K562 (cell line): Measurements from ENCODE around the gene SMG7. TPM values are rescaled to one million over a fixed set of nuclear protein-coding genes. Genes with fewer than 3 reads are reported as not detected.
A peak's percentile ranks its signal among the peaks of the same experiment; 100 is the strongest.

Source experiments
- ATAC-seq: fragments of 200-7000 bp; cut with Tn5 transposase; 3 replicates; pipeline ENCODE4 v1.9.1; 2020; ENCODE audit warnings: moderate library complexity
- BruUV-seq: library from RNA; stranded (reverse); fragments of 400-500 nt; replicated peaks from 2 replicates; lab custom pipeline; 2021; lab: Mats Ljungman, UMichigan
- CTCF ChIA-PET: fragments of 300-600 bp; formaldehyde crosslinking; extraction: SDS; loops from one replicate; lab custom pipeline; 2021; ENCODE audit warnings: low intra/inter-chr PET ratio; lab: Yijun Ruan, JAX
- POLR2A ChIA-PET: fragments of 300-600, 350-650 bp; sonication (Branson Sonifier 250); formaldehyde crosslinking; extraction: SDS; loops from one replicate; lab custom pipeline; 2021; ENCODE audit warnings: antibody characterized with exemption, inconsistent platforms; lab: Yijun Ruan, JAX
- DNase-seq, 4 experiments: peaks; one replicate each; pipeline versions ENCODE4 v3.0.0 to v3.0.0-alpha.2; 2011 to 2018; ENCODE audit warnings: low spot score in 3 of 4, mixed read lengths in 3 of 4; ENCODE audit errors: extremely low read depth in 1 of 4
- FAIRE-seq: peaks from 2 replicates; lab custom pipeline; 2011; peaks lifted over from hg19 to GRCh38; lab: Jason Lieb, UNC
- H2AFZ ChIP-seq: 2 replicates; pipeline ENCODE4 v1.6.0; 2011; ENCODE audit warnings: low read depth, low read length, control low read depth, inconsistent platforms
- H3K27ac ChIP-seq: fragments of 200-600 bp; 3 replicates; pipeline ENCODE4 v1.8.0; 2011; ENCODE audit warnings: low read depth, mild to moderate bottlenecking, control low read depth, inconsistent platforms, low read length, moderate library complexity, mixed read lengths; ENCODE audit errors: extremely low read depth
- H3K27me3 ChIP-seq, 2 experiments: fragments of 300-600 bp in 1 of 2; 2 replicates in 1 of 2; 3 replicates in 1 of 2; pipeline versions ENCODE4 v1.6.0 to v1.8.0; 2011; ENCODE audit warnings: inconsistent platforms in 2 of 2, low read length in 2 of 2, mild to moderate bottlenecking in 1 of 2, mixed read lengths in 1 of 2, moderate library complexity in 1 of 2; ENCODE audit not compliant: control insufficient read depth in 2 of 2, insufficient read depth in 2 of 2
- H3K36me3 ChIP-seq: fragments of 300-600 bp; 3 replicates; pipeline ENCODE4 v1.8.0; 2011; ENCODE audit warnings: mild to moderate bottlenecking, low read length, inconsistent platforms; ENCODE audit not compliant: control insufficient read depth, insufficient read depth
- H3K4me1 ChIP-seq, 2 experiments: fragments of 200-600 bp in 1 of 2; replicated peaks in 1 of 2; 2 replicates in 1 of 2; 3 replicates in 1 of 2; pipeline versions ENCODE4 v1.5.1 to v1.8.0; 2011; ENCODE audit warnings: inconsistent platforms in 2 of 2, low read length in 2 of 2, mild to moderate bottlenecking in 1 of 2, mixed read lengths in 1 of 2, moderate library complexity in 1 of 2; ENCODE audit not compliant: control insufficient read depth in 2 of 2, insufficient read depth in 2 of 2
- H3K4me2 ChIP-seq: 2 replicates; pipeline ENCODE4 v1.6.1; 2011; ENCODE audit warnings: low read length, control low read depth, inconsistent platforms, mixed read lengths; ENCODE audit not compliant: insufficient read depth
- H3K4me3 ChIP-seq: fragments of 200-600 bp; sonication (generic), shearing (Covaris generic); 2 replicates; pipeline ENCODE4 v1.5.1; 2016; ENCODE audit warnings: control low read depth, inconsistent platforms
- H3K79me2 ChIP-seq: fragments of 200-600 bp; 3 replicates; pipeline ENCODE4 v1.8.0; 2011; ENCODE audit warnings: low read length, inconsistent platforms; ENCODE audit not compliant: control insufficient read depth, insufficient read depth
- H3K9ac ChIP-seq, 2 experiments: 2 replicates each; pipeline versions ENCODE4 v1.6.0 to v1.6.1; 2011; ENCODE audit warnings: low read depth in 2 of 2, low read length in 2 of 2, control low read depth in 1 of 2, inconsistent platforms in 1 of 2, mild to moderate bottlenecking in 1 of 2, mixed read lengths in 1 of 2; ENCODE audit not compliant: insufficient read depth in 1 of 2
- H3K9me1 ChIP-seq: one replicate; pipeline ENCODE4 v1.6.0; 2011; ENCODE audit warnings: inconsistent platforms, mild to moderate bottlenecking, low read length, moderate library complexity; ENCODE audit not compliant: control insufficient read depth, insufficient read depth
- H3K9me3 ChIP-seq: replicated peaks from 2 replicates; pipeline ENCODE4 v1.5.1; 2011; ENCODE audit warnings: low read depth, low read length, inconsistent platforms; ENCODE audit not compliant: control insufficient read depth, insufficient read depth
- H4K20me1 ChIP-seq: replicated peaks from 2 replicates; pipeline ENCODE4 v1.6.1; 2011; ENCODE audit warnings: low read length, inconsistent platforms, mixed read lengths; ENCODE audit not compliant: control insufficient read depth, insufficient read depth
- ARNT ChIP-seq, 2 experiments: fragments of 450-650 bp; IDR thresholded peaks; 2 replicates each; pipeline ENCODE4 v1.6.1; 2016; ENCODE audit warnings: mild to moderate bottlenecking in 1 of 2
- BHLHE40 ChIP-seq: IDR thresholded peaks from 2 replicates; pipeline ENCODE4 v1.6.1; 2011; ENCODE audit warnings: low read length, improper control_type of control experiment
- CBX3 ChIP-seq, 2 experiments: IDR thresholded peaks; 1 replicate in 1 of 2; 2 replicates in 1 of 2; pipeline ENCODE4 v1.6.1; 2012; ENCODE audit warnings: inconsistent platforms in 2 of 2, low read length in 2 of 2, borderline replicate concordance in 1 of 2, control low read depth in 1 of 2
- DACH1 ChIP-seq: fragments of 450-650 bp; IDR thresholded peaks from 2 replicates; pipeline ENCODE4 v1.6.1; 2018; ENCODE audit not compliant: partially characterized antibody
- EP400 ChIP-seq: fragments of 450-650 bp; IDR thresholded peaks from 2 replicates; pipeline ENCODE4 v1.6.1; 2017; ENCODE audit warnings: antibody characterized with exemption, mild to moderate bottlenecking, moderate library complexity
- ESRRA ChIP-seq: fragments of 450-650 bp; IDR thresholded peaks from 2 replicates; pipeline ENCODE4 v1.6.1; 2014; ENCODE audit warnings: low read depth, mild to moderate bottlenecking, moderate library complexity, borderline replicate concordance
- KDM4B ChIP-seq, 2 experiments: fragments of 450-650 bp in 1 of 2; sonication (generic) in 1 of 2; IDR thresholded peaks; 2 replicates each; pipeline ENCODE4 v1.6.1; 2016 to 2017; ENCODE audit warnings: borderline replicate concordance in 2 of 2, antibody characterized with exemption in 1 of 2, low read depth in 1 of 2, mild to moderate bottlenecking in 1 of 2
- NFE2L1 ChIP-seq: fragments of 450-650 bp; IDR thresholded peaks from 2 replicates; pipeline ENCODE4 v1.6.1; 2016; ENCODE audit warnings: missing genetic modification characterization, low read depth, mild to moderate bottlenecking, missing compliant biosample characterization, moderate library complexity, borderline replicate concordance
- RFX1 ChIP-seq: fragments of 450-650 bp; IDR thresholded peaks from 2 replicates; pipeline ENCODE4 v1.6.1; 2016; ENCODE audit warnings: mild to moderate bottlenecking, moderate library complexity
- SMAD2 ChIP-seq: fragments of 150-350 bp; IDR thresholded peaks from 2 replicates; pipeline ENCODE4 v1.6.1; 2014; ENCODE audit warnings: low read depth, mild to moderate bottlenecking, low read length
- ZNF124 ChIP-seq: sonication (generic); formaldehyde crosslinking; IDR thresholded peaks from 2 replicates; pipeline ENCODE4 v1.8.1; 2022; ENCODE audit warnings: missing genetic modification reagents
- WGBS: fragments of 100-300 bp; shearing (Covaris generic); methylation state at CpG from one replicate; pipeline ENCODE4 v1.1.6; 2016; ENCODE audit warnings: low coverage, mixed read lengths; ENCODE audit not compliant: insufficient coverage; ENCODE audit errors: missing lambda C conversion rate; 5-methylcytosine and 5-hydroxymethylcytosine counted together
- in situ Hi-C: fragments of 300-500 bp; cut with MboI; formaldehyde crosslinking; loops from 4 replicates; pipeline ENCODE4 v1.15.0; 2018; ENCODE audit warnings: inconsistent platforms, mixed read lengths
- intact Hi-C: fragments of 100-400 bp; cut with micrococcal nuclease; formaldehyde crosslinking; loops from 2 replicates; pipeline ENCODE4 v1.14.2; 2022
- polyA plus RNA-seq, 8 experiments: library from polyadenylated mRNA; depleted of rRNA in 4 of 8; stranded (reverse) in 5 of 8; unstranded in 3 of 8; fragments of >200 nt; fragmentation: Nextera tagmentation in 2 of 8; fragmentation: Illumina TruSeq in 1 of 8; extraction: Ambion mirVana in 2 of 8; extraction: Trizol in 1 of 8; gene quantifications; 2 replicates each; pipeline versions ENCODE4 v1.2.1 to v1.2.3, GENCODE V29; 2011 to 2014; ENCODE audit warnings: inconsistent platforms in 1 of 8, missing spikeins in 1 of 8
- total RNA-seq, 7 experiments: library from RNA; depleted of rRNA in 6 of 7; stranded (reverse); fragments of >200 nt in 6 of 7; fragmentation: Illumina TruSeq in 2 of 7; extraction: Trizol in 2 of 7; gene quantifications; 2 replicates each; pipeline versions ENCODE4 v1.2.1 to v1.2.3, GENCODE V29; 2011 to 2021; ENCODE audit warnings: low replicate concordance in 1 of 7
- TF ChIP-seq, protein P1 (sequence below), 2 experiments: fragments of 250-450 bp in 1 of 2; fragments of 450-650 bp in 1 of 2; sonication (Bioruptor Pico) in 1 of 2; IDR thresholded peaks; 2 replicates each; pipeline versions ENCODE4 v1.6.1 to v1.8.0; 2016 to 2021; ENCODE audit warnings: mild to moderate bottlenecking in 2 of 2, moderate library complexity in 2 of 2, missing compliant biosample characterization in 1 of 2, missing genetic modification characterization in 1 of 2

The SMG7 gene
- total and polyA plus RNA-seq, 9 of the 15 experiments (the other 6 are each of a cell fraction or from before 2014, with no cell fraction given), result 12.4 to 74.6 (median 29.0) TPM

DNA sequence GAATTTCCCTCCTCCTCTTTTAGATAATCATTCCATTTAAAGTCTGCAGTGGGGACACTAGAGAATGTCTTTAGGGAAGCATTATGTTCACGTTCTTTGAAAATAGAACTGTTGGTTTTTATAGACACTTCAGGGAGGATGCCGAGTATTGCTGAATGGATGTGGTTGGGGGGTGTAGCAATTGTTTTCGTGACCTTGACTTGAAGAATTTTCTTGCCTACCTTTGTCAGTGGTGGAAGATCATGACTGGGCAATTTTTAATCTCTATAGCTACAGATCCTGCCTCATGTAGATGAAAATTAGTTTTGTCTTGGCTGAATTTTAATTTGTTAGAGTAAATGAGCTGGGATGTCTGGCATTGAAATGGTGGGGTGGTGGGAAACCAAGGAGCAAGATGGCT is 3.8 kb downstream of the SMG7 start (continued):
- TF ChIP-seq EP400 (peak; percentile 24; the same call in 1 of the 2 replicates), NFE2L1 (tag) (peak; percentile 82), ESRRA (peak; percentile 81; the same call in 1 of the 2 replicates)
- TF ChIP-seq, all 486 proteins: peak for 19

DNA sequence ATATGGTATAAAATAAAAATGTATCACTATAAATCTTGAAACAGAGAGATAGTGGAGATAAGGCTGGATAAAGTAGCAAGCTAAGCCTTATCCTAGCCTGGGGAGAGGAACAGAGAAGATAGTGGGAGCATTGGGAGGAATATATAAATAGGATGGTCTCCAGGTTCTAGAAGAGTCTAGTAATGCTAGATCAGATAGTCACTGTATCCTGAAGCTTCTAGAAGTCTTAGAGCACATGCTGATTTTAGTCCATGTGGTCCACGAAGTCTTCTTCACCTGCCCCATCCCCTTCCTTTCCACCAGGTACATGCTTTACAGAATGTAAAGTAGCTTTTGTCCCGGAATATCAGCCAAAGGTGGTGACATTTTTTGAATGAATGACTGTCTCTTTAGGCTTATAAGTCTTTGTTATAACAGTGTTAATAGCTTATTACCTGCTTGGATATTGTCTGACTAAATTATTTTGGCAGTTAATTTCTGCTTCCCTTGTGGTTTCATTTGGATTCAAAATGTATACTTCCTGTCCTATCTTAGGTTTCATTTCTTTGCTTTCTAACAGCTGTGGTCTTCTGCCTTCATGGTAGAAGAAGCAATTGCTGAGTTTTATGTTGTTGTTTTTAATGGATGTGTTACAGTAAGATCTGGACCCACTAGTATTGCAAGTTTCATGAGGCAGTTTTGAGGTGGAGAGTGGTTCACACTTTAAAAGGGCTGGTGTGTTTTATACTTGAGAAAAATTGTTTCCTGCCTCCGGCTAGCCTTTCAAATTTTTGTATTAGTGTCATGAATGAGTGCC is 5.9 kb downstream of the SMG7 start:
- TF ChIP-seq RFX1 (no peak), SMAD2 (no peak), DACH1 (no peak), ZNF124 (no peak), KDM4B (IDR thresholded peaks at IDR 0.05; ENCODE audit: borderline replicate concordance in 2 of 2, low read depth in 1 of 2) (no peak), CBX3 (IDR thresholded peaks at IDR 0.05; ENCODE audit: borderline replicate concordance in 1 of 2, low read length in 2 of 2) (no peak), BHLHE40 (no peak), ARNT (IDR thresholded peaks at IDR 0.05) (peak in 1 of 2 experiments; percentile 93; a peak in 2 of 4 replicates)
- TF ChIP-seq, protein P1, sequence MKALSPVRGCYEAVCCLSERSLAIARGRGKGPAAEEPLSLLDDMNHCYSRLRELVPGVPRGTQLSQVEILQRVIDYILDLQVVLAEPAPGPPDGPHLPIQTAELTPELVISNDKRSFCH (CRISPR knock-in tag; IDR thresholded peaks at IDR 0.05), result no peak
- TF ChIP-seq, protein P1 (tag; IDR thresholded peaks at IDR 0.05), result no peak
- Histone ChIP-seq H3K9ac (no peak overlapping the region), H3K4me2 (0 out of 2 replicates have a peak overlapping the region, but pooled peaks have one; percentile 6), H3K27me3 (no peaks in the 10 kb centered on the region), H2AFZ (no peak overlapping the region), H3K4me1 (peaks cover 16 to 47% of the 10 kb centered on the region in 2 experiments; a peak in 3 of 5 replicates), H3K36me3 (peaks cover 21% of the 10 kb centered on the region), H3K79me2 (peaks cover 100% of the 10 kb centered on the region), H3K9me3 (no peaks in the 10 kb centered on the region), H3K4me3 (no peak overlapping the region), H3K27ac (no peak overlapping the region), H4K20me1 (peaks cover 2% of the 10 kb centered on the region), H3K9me1 (no peaks in the 10 kb centered on the region)
- POLR2A ChIA-PET, result interaction anchor here (1.3 kb wide), 2 partner anchors 9 to 36 kb away, joined by 4 to 6 read pairs; no protein-coding TSS in a partner anchor
- in situ Hi-C loops, result no loop called here
- no peak for FAIRE-seq
- WGBS, result 72% methylated on average over 3 of the region's 3 CpGs
- no peak for ATAC-seq
- no peak for DNase-seq
- intact Hi-C loops, result no loop called here
- BruUV-seq, result no TSS peak
- CTCF ChIA-PET, result no interaction called here
